GM23338 (cell line): ENCODE data around the gene SPAG16. TPM values are rescaled to one million over a fixed set of nuclear protein-coding genes. Genes with fewer than 3 reads are reported as not detected.

Experiments used
- ATAC-seq: fragments of 200-7000 bp; cut with Tn5 transposase; 3 replicates; pipeline ENCODE4 v1.9.1; 2020
- DNase-seq: peaks from one replicate; pipeline ENCODE4 v3.0.0-alpha.2; 2015; ENCODE audit warnings: low spot score
- H2AFZ ChIP-seq: fragments of 200-600 bp; sonication (generic); 2 replicates; pipeline ENCODE4 v1.8.0; 2016; ENCODE audit warnings: antibody characterized with exemption, mild to moderate bottlenecking, moderate library complexity
- H3F3A ChIP-seq: fragments of 200-600 bp; sonication (generic); replicated peaks from 2 replicates; pipeline ENCODE4 v1.8.0; 2017; ENCODE audit warnings: antibody characterized with exemption, mixed run types, low read depth
- H3K27ac ChIP-seq: fragments of 200-600 bp; sonication (generic); 2 replicates; pipeline ENCODE4 v1.6.1; 2016; ENCODE audit warnings: low read depth
- H3K27me3 ChIP-seq: fragments of 200-600 bp; sonication (generic); 2 replicates; pipeline ENCODE4 v1.8.0; 2016; ENCODE audit warnings: mild to moderate bottlenecking, mixed run types, moderate library complexity; ENCODE audit not compliant: insufficient read depth
- H3K36me3 ChIP-seq: fragments of 200-600 bp; sonication (generic); 2 replicates; pipeline ENCODE4 v1.8.0; 2016; ENCODE audit warnings: mild to moderate bottlenecking; ENCODE audit not compliant: insufficient read depth
- H3K4me1 ChIP-seq: fragments of 200-600 bp; sonication (generic); 2 replicates; pipeline ENCODE4 v1.8.0; 2016; ENCODE audit warnings: mild to moderate bottlenecking, moderate library complexity; ENCODE audit not compliant: insufficient read depth
- H3K4me2 ChIP-seq: fragments of 200-600 bp; sonication (generic); 2 replicates; pipeline ENCODE4 v1.7.1; 2017; ENCODE audit warnings: mixed run types
- H3K4me3 ChIP-seq: fragments of 200-600 bp; sonication (generic); 2 replicates; pipeline ENCODE4 v1.6.1; 2016; ENCODE audit warnings: mixed run types
- H3K79me2 ChIP-seq: fragments of 200-600 bp; sonication (generic); replicated peaks from 2 replicates; pipeline ENCODE4 v1.8.0; 2017; ENCODE audit warnings: mild to moderate bottlenecking; ENCODE audit not compliant: insufficient read depth
- H3K9me2 ChIP-seq: fragments of 200-600 bp; sonication (generic); 2 replicates; pipeline ENCODE4 v1.8.0; 2017; ENCODE audit not compliant: insufficient read depth
- H4K20me1 ChIP-seq: fragments of 200-600 bp; sonication (generic); replicated peaks from 2 replicates; pipeline ENCODE4 v1.8.0; 2017; ENCODE audit warnings: mild to moderate bottlenecking; ENCODE audit not compliant: insufficient read depth
- H3K27ac Mint-ChIP-seq: 2 replicates; pipeline ENCODE4 v1.8.0; 2020; ENCODE audit warnings: inconsistent platforms, mild to moderate bottlenecking, moderate library complexity, mixed read lengths
- H3K27me3 Mint-ChIP-seq: 3 replicates; pipeline ENCODE4 v1.8.0; 2022; ENCODE audit warnings: low read depth, mild to moderate bottlenecking, moderate library complexity, mixed read lengths, inconsistent platforms; ENCODE audit not compliant: insufficient read depth, poor library complexity
- H3K36me3 Mint-ChIP-seq: 3 replicates; pipeline ENCODE4 v1.8.0; 2021; ENCODE audit warnings: low read depth, mild to moderate bottlenecking, inconsistent platforms, moderate library complexity, mixed read lengths
- H3K4me1 Mint-ChIP-seq: 3 replicates; pipeline ENCODE4 v1.8.0; 2020; ENCODE audit warnings: mild to moderate bottlenecking, inconsistent platforms, mixed read lengths
- H3K4me3 Mint-ChIP-seq: 3 replicates; pipeline ENCODE4 v1.8.0; 2021; ENCODE audit warnings: moderate library complexity, mild to moderate bottlenecking, inconsistent platforms, mixed read lengths
- H3K9me3 Mint-ChIP-seq: 3 replicates; pipeline ENCODE4 v1.8.0; 2020; ENCODE audit warnings: moderate library complexity, mild to moderate bottlenecking, inconsistent platforms, mixed read lengths
- CTCF ChIP-seq, 2 experiments: fragments of 200-600 bp in 1 of 2; sonication (generic) in 1 of 2; conservative IDR thresholded peaks; 2 replicates each; pipeline versions ENCODE4 v1.5.1 to v1.6.1; 2016 to 2017; ENCODE audit warnings: antibody characterized with exemption in 2 of 2, low read depth in 2 of 2, mild to moderate bottlenecking in 2 of 2, moderate library complexity in 1 of 2
- EZH2 ChIP-seq: fragments of 200-600 bp; sonication (generic); IDR thresholded peaks from one replicate; pipeline ENCODE4 v1.8.0; 2017; ENCODE audit warnings: antibody characterized with exemption, mild to moderate bottlenecking, low read depth; ENCODE audit not compliant: unreplicated experiment
- EZH2phosphoT487 ChIP-seq: fragments of 200-600 bp; sonication (generic); IDR thresholded peaks from one replicate; pipeline ENCODE4 v1.8.1; 2018; ENCODE audit warnings: antibody characterized with exemption; ENCODE audit not compliant: unreplicated experiment
- JUNB ChIP-seq: IDR thresholded peaks from one replicate; pipeline ENCODE4 v1.6.1; 2016; ENCODE audit warnings: antibody characterized with exemption; ENCODE audit not compliant: unreplicated experiment
- STAT1 ChIP-seq: IDR thresholded peaks from one replicate; pipeline ENCODE4 v1.6.1; 2016; ENCODE audit warnings: antibody characterized with exemption; ENCODE audit not compliant: unreplicated experiment
- ZNF114 ChIP-seq: fragments of 250-450 bp; sonication (Bioruptor Pico); IDR thresholded peaks from 2 replicates; pipeline ENCODE4 v1.5.0; 2020; ENCODE audit warnings: mild to moderate bottlenecking, moderate library complexity
- ZNF331 ChIP-seq: fragments of 250-450 bp; sonication (Bioruptor Pico); IDR thresholded peaks from 2 replicates; pipeline ENCODE4 v1.5.0; 2020; ENCODE audit warnings: low read depth, mild to moderate bottlenecking, moderate library complexity
- polyA plus RNA-seq: library from polyadenylated mRNA; unstranded; fragments of >200 nt; fragmentation: Nextera tagmentation; extraction: Ambion mirVana; gene quantifications from 2 replicates; pipeline ENCODE4 v1.2.1, GENCODE V29; 2016
- total RNA-seq: library from RNA; depleted of rRNA; stranded (reverse); fragments of >200 nt; shearing (Covaris generic); gene quantifications from 2 replicates; pipeline ENCODE4 v1.2.3, GENCODE V29; 2014
- TF ChIP-seq, protein P1 (sequence below): IDR thresholded peaks from 2 replicates; pipeline ENCODE4 v1.6.1; 2016; ENCODE audit warnings: antibody characterized with exemption
- TF ChIP-seq, protein P2 (sequence below): IDR thresholded peaks from one replicate; pipeline ENCODE4 v1.6.1; 2018; ENCODE audit warnings: antibody characterized with exemption; ENCODE audit not compliant: unreplicated experiment

The SPAG16 gene
- total and polyA plus RNA-seq, 2 experiments from 2014 or later: 19.7 to 47.8 TPM

DNA sequence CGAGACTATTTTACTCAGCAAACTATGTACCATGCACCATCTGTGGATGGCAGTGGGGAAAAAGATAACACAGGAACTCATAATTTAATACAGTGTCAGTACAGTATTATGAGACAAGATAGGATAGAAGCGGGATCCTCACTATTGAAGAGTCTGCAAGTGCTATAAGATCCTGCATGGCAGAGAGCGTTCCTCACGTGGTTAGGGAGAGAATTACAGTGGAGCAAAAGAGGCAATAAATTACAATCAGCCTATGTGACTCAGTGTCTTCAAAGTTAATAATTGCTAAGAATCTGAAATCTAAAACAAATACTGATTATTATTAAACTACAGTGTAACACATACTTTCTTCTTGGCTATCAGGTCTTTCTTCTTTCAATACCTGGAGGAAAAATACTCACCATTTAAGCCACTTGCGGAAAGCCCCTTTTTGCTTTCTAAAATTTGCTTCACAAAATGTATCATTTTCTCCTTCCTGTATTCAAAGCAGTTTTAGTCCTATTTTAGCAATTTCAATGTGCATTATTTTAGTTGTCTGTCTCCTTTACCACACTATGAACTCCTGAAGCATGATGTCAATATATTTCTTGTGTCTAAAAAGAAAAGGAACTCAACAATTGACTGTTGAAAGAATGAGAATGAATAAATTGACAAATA, 342.9 kb downstream of the SPAG16 start:
- Histone ChIP-seq H3K4me3 (no peak overlapping the region), H3K79me2 (no peaks in the 10 kb centered on the region), H3K9me2 (no peaks in the 10 kb centered on the region), H3K36me3 (peaks cover 5% of the 10 kb centered on the region; the same call in 1 of the 2 replicates), H3K27ac (no peak overlapping the region), H4K20me1 (no peaks in the 10 kb centered on the region), H3K27me3 (no peaks in the 10 kb centered on the region), H2AFZ (no peak overlapping the region), H3K4me2 (no peak overlapping the region), H3K4me1 (no peaks in the 10 kb centered on the region), H3F3A (no peaks in the 10 kb centered on the region)
- peaks cover 3% of the 10 kb centered on the region; the same call in 1 of the 3 replicates for H3K9me3 Mint-ChIP-seq
- H3K4me3 Mint-ChIP-seq: no peak overlapping the region
- no peak overlapping the region for H3K27ac Mint-ChIP-seq
- peaks cover 3% of the 10 kb centered on the region; the same call in 1 of the 3 replicates for H3K36me3 Mint-ChIP-seq
- no peaks in the 10 kb centered on the region for H3K4me1 Mint-ChIP-seq
- ATAC-seq: no peak; the same call in 2 of the 3 replicates
- DNase-seq: peak; percentile 10
- TF ChIP-seq EZH2 (no peak), CTCF (conservative IDR thresholded peaks at IDR 0.05; ENCODE audit: low read depth in 2 of 2) (peak in 1 of 2 experiments; percentile 25; a peak in 2 of 4 replicates), STAT1 (no peak)
- H3K27me3 Mint-ChIP-seq: no peaks in the 10 kb centered on the region

GRCh38 chr2:213627835-213628460, 343.7 kb downstream of the SPAG16 start:
- ATAC-seq: no peak
- H3K27ac ChIP-seq: no peak overlapping the region
- no peaks in the 10 kb centered on the region for H3K4me1 ChIP-seq
- H3K4me2 ChIP-seq: no peak overlapping the region
- H3K27me3 ChIP-seq: no peaks in the 10 kb centered on the region
- Mint-ChIP-seq H3K4me1 (no peaks in the 10 kb centered on the region), H3K9me3 (peaks cover 9% of the 10 kb centered on the region; the same call in 2 of the 3 replicates), H3K27ac (no peak overlapping the region), H3K36me3 (peaks cover 10% of the 10 kb centered on the region; the same call in 1 of the 3 replicates), H3K27me3 (no peaks in the 10 kb centered on the region), H3K4me3 (no peak overlapping the region)
- no peaks in the 10 kb centered on the region for H3K79me2 ChIP-seq
- H4K20me1 ChIP-seq: no peaks in the 10 kb centered on the region
- H2AFZ ChIP-seq: no peak overlapping the region
- no peaks in the 10 kb centered on the region for H3K9me2 ChIP-seq
- no peak overlapping the region for H3K4me3 ChIP-seq
- H3F3A ChIP-seq: no peaks in the 10 kb centered on the region
- H3K36me3 ChIP-seq: peaks cover 7% of the 10 kb centered on the region; the same call in 1 of the 2 replicates
- no peak for DNase-seq
- TF ChIP-seq ZNF114 (CRISPR knock-in tag) (no peak), STAT1 (no peak), ZNF331 (CRISPR knock-in tag) (no peak), JUNB (no peak), CTCF (conservative IDR thresholded peaks at IDR 0.05; ENCODE audit: low read depth in 2 of 2) (no peak), EZH2phosphoT487 (no peak)
- TF ChIP-seq, protein P1, sequence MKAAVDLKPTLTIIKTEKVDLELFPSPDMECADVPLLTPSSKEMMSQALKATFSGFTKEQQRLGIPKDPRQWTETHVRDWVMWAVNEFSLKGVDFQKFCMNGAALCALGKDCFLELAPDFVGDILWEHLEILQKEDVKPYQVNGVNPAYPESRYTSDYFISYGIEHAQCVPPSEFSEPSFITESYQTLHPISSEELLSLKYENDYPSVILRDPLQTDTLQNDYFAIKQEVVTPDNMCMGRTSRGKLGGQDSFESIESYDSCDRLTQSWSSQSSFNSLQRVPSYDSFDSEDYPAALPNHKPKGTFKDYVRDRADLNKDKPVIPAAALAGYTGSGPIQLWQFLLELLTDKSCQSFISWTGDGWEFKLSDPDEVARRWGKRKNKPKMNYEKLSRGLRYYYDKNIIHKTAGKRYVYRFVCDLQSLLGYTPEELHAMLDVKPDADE: no peak
- TF ChIP-seq, protein P2, sequence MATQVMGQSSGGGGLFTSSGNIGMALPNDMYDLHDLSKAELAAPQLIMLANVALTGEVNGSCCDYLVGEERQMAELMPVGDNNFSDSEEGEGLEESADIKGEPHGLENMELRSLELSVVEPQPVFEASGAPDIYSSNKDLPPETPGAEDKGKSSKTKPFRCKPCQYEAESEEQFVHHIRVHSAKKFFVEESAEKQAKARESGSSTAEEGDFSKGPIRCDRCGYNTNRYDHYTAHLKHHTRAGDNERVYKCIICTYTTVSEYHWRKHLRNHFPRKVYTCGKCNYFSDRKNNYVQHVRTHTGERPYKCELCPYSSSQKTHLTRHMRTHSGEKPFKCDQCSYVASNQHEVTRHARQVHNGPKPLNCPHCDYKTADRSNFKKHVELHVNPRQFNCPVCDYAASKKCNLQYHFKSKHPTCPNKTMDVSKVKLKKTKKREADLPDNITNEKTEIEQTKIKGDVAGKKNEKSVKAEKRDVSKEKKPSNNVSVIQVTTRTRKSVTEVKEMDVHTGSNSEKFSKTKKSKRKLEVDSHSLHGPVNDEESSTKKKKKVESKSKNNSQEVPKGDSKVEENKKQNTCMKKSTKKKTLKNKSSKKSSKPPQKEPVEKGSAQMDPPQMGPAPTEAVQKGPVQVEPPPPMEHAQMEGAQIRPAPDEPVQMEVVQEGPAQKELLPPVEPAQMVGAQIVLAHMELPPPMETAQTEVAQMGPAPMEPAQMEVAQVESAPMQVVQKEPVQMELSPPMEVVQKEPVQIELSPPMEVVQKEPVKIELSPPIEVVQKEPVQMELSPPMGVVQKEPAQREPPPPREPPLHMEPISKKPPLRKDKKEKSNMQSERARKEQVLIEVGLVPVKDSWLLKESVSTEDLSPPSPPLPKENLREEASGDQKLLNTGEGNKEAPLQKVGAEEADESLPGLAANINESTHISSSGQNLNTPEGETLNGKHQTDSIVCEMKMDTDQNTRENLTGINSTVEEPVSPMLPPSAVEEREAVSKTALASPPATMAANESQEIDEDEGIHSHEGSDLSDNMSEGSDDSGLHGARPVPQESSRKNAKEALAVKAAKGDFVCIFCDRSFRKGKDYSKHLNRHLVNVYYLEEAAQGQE: no peak
